Transverse colon (tissue), 4 donors: ENCODE data around the gene TOX2.

Experiments used
- CTCF ChIP-seq, 5 experiments: fragments of 200-600 bp in 3 of 5; fragments of 450-650 bp in 2 of 5; sonication (generic) in 3 of 5; IDR thresholded peaks; 1 replicate in 2 of 5; 2 replicates in 3 of 5; pipeline ENCODE4 v1.5.1; 2016 to 2017; ENCODE audit warnings: antibody characterized with exemption in 5 of 5, inconsistent platforms in 3 of 5, mild to moderate bottlenecking in 2 of 5, moderate library complexity in 1 of 5
- EP300 ChIP-seq: sonication (generic); formaldehyde crosslinking; IDR thresholded peaks from one replicate; pipeline ENCODE4 v1.6.1; 2017; ENCODE audit warnings: antibody characterized with exemption, low read depth
- POLR2A ChIP-seq: fragments of 450-650 bp; IDR thresholded peaks from one replicate; pipeline ENCODE4 v1.6.1; 2016; ENCODE audit warnings: antibody characterized with exemption, mild to moderate bottlenecking, moderate library complexity
- POLR2AphosphoS5 ChIP-seq, 3 donors: sonication (generic); formaldehyde crosslinking; IDR thresholded peaks; one replicate each; pipeline ENCODE4 v1.6.1; 2016; ENCODE audit warnings: antibody characterized with exemption in 3 of 3

- TF ChIP-seq CTCF (IDR thresholded peaks at IDR 0.05), result no peak
- TF ChIP-seq POLR2A, result no peak
- TF ChIP-seq POLR2AphosphoS5 (IDR thresholded peaks at IDR 0.05), result no peak
- TF ChIP-seq EP300, result no peak
Measured at GRCh38 chr20:43963872-43964791, 49.5 kb downstream of the TOX2 start.
